Heart right ventricle (tissue), 16 donors: ENCODE results near the gene ABCC8. TPM values are rescaled to one million over a fixed set of nuclear protein-coding genes. Genes with fewer than 3 reads are reported as not detected.

Experiments used
- ATAC-seq, 8 donors: fragments of 200-7000 bp; cut with Tn5 transposase; one replicate each; pipeline ENCODE4 v1.9.1; 2020; ENCODE audit warnings: mild to moderate bottlenecking in 8 of 8, moderate library complexity in 8 of 8, moderate number of reproducible peaks in 1 of 8
- DNase-seq, 2 donors: peaks; one replicate each; pipeline ENCODE4 v3.0.0-alpha.2; 2020
- H3K27ac ChIP-seq, 10 donors: fragments of 200-600 bp; sonication (generic) in 2 of 10; one replicate each; pipeline versions ENCODE4 v1.5.0 to v1.8.0; 2020 to 2022; ENCODE audit warnings: mild to moderate bottlenecking in 3 of 10
- H3K27me3 ChIP-seq, 7 donors: fragments of 200-600 bp; one replicate each; pipeline ENCODE4 v1.8.0; 2021 to 2022; ENCODE audit warnings: mild to moderate bottlenecking in 2 of 7
- H3K36me3 ChIP-seq, 9 donors: fragments of 200-600 bp; sonication (generic) in 1 of 9; one replicate each; pipeline versions ENCODE4 v1.5.0 to v1.8.0; 2020 to 2022; ENCODE audit warnings: mild to moderate bottlenecking in 2 of 9
- H3K4me1 ChIP-seq, 9 donors: fragments of 200-600 bp; sonication (generic) in 1 of 9; one replicate each; pipeline versions ENCODE4 v1.5.0 to v1.8.0; 2020 to 2022; ENCODE audit warnings: mild to moderate bottlenecking in 4 of 9
- H3K4me3 ChIP-seq, 10 donors: fragments of 200-600 bp; sonication (generic) in 2 of 10; one replicate each; pipeline versions ENCODE4 v1.5.0 to v1.8.0; 2020 to 2022; ENCODE audit warnings: mild to moderate bottlenecking in 7 of 10, moderate library complexity in 2 of 10
- H3K9me3 ChIP-seq, 11 donors: fragments of 200-600 bp in 10 of 11; sonication (generic) in 2 of 11; one replicate each; pipeline versions ENCODE4 v1.5.0 to v1.8.0; 2013 to 2022; ENCODE audit warnings: mild to moderate bottlenecking in 2 of 11, control low read depth in 1 of 11, moderate library complexity in 1 of 11
- CTCF ChIP-seq, 9 donors: fragments of 200-600 bp; sonication (generic) in 2 of 9; IDR thresholded peaks; one replicate each; pipeline versions ENCODE4 v1.5.0 to v1.8.0; 2021 to 2022; ENCODE audit warnings: antibody characterized with exemption in 9 of 9, mild to moderate bottlenecking in 5 of 9, moderate library complexity in 1 of 9
- WGBS, 2 donors: extraction: QIAGEN DNeasy Blood & Tissue Kit; methylation state at CpG; one replicate each; pipeline ENCODE4 v1.1.7; 2013; ENCODE audit warnings: inconsistent platforms in 1 of 2; 5-methylcytosine and 5-hydroxymethylcytosine counted together
- intact Hi-C, 10 donors: fragments of 100-400 bp; cut with DNase I; formaldehyde crosslinking; loops; one replicate each; pipeline versions ENCODE4 v1.11.1 to v1.14.2; 2022
- polyA plus RNA-seq, 2 donors: library from polyadenylated mRNA; stranded (reverse); fragments of 200-250 nt; gene quantifications; one replicate each; pipeline ENCODE4 v1.2.3, GENCODE V29; 2013
- total RNA-seq, 10 donors: library from RNA; stranded (reverse); fragmentation: NEBNext Ultra II Directional in 3 of 10; extraction: Animal tissue kit (Norgen Biotek cat#: 25700) in 3 of 10; gene quantifications; one replicate each; pipeline versions ENCODE4 v1.2.1 to v1.2.4, GENCODE V29; 2021 to 2023
- donor health status: Arrhythmogenic right ventricular cardiomyopathy.
- donor health status: ischemic (EF 13 %, LVEDD 7.1; RV severe dilation, severe dysfunction).
- donor health status: healthy with polysubstance abuse.
- donor health status: DM: no; HTN: yes; CAD: no.
- donor health status: DM: no; HTN: no; CAD: no.
- donor health status: ischemic (EF 25% LVEDD 6.9; RV normal size, moderate dysfunction).
- donor health status: ischemic (EF 25% LVEDD 5.7; RV mildly dilated, moderate dysfunction).
- donor health status: healthy.
- donor health status: DM: yes; HTN: yes; CAD: no.
- donor health status: Ischemic cardiomyopathy.
- donor health status: ischemic (EF 35%, LVEDD 5.7; RV mildly dilated, moderate dysfunction).
- donor health status: nonischemic (EF 11% LVEDD 7.7; RV severe dilation, severe dysfunction).
- donor health status: DM: yes; HTN: yes; CAD: no.
- donor health status: PGD.
- donor health status: ischemic (EF 29% LVEDD 5.4; RV normal size, mild dysfunction).
- donor health status: nonischemic (EF 23%, LVEDD 6.1; RV moderate dilation, normal function).

Gene ABCC8
- total and polyA plus RNA-seq, 12 donors: 0.47 to 8.6 (median 4.9) TPM

GRCh38 chr11:17479284-17480214 lies 2.9 kb upstream of the ABCC8 start:
- WGBS, 2 donors: 29 to 32% methylated on average over 14 of the region's 14 CpGs
- Histone ChIP-seq H3K36me3 (no peaks in the 10 kb centered on the region), H3K9me3 (peaks cover 0 to 7% (median 0%) of the 10 kb centered on the region in 11 donors), H3K27ac (no peak overlapping the region), H3K4me3 (peak overlapping the region in 3 of 10 donors; percentile 16 to 26 (median 26)), H3K4me1 (peaks cover 0 to 12% (median 0%) of the 10 kb centered on the region in 9 donors), H3K27me3 (peaks cover 0 to 53% (median 36%) of the 10 kb centered on the region in 7 donors)
- DNase-seq: peak in 1 of 2 donors; percentile 43
- TF ChIP-seq CTCF (IDR thresholded peaks at IDR 0.05): no peak
- ATAC-seq: peak in 7 of 8 donors; percentile 44 to 82 (median 64)
- intact Hi-C loops: loop anchor here in 1 of 10 donors (2.0 kb wide), 1 partner anchor 89 kb away; no protein-coding TSS in a partner anchor

DNA sequence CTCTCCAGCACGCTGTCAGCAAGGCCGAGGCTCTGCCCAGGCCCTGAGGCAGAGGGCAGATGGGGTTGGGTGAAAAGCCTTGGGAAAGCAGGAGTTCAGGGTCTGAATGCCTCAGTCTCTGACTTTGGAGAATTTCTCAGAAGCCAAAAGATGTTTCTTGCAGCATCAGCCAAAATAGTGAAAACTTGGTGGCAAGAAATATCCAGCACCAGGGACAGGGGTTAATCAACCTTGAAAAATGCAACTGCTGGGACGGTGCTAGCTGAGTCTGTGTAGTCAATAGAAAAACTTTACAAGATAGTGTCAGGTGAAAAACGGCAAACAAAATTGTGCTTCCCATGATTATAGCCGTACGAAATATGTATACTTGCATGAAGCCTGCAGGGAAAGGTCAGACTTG lies 1.4 kb upstream of the ABCC8 start:
- no peak for ATAC-seq
- Histone ChIP-seq H3K4me3 (no peak overlapping the region), H3K9me3 (no peaks in the 10 kb centered on the region), H3K36me3 (no peaks in the 10 kb centered on the region), H3K27ac (no peak overlapping the region), H3K27me3 (peaks cover 0 to 68% (median 47%) of the 10 kb centered on the region in 7 donors), H3K4me1 (peaks cover 0 to 12% (median 0%) of the 10 kb centered on the region in 9 donors)
- 49% methylated on average over 6 of the region's 6 CpGs for whole genome bisulfite sequencing, 2 donors
- intact Hi-C loops: loop anchor here in 1 of 10 donors (2.0 kb wide), 1 partner anchor 87 kb away; no protein-coding TSS in a partner anchor
- TF ChIP-seq CTCF (IDR thresholded peaks at IDR 0.05): no peak
- DNase-seq: no peak

DNA sequence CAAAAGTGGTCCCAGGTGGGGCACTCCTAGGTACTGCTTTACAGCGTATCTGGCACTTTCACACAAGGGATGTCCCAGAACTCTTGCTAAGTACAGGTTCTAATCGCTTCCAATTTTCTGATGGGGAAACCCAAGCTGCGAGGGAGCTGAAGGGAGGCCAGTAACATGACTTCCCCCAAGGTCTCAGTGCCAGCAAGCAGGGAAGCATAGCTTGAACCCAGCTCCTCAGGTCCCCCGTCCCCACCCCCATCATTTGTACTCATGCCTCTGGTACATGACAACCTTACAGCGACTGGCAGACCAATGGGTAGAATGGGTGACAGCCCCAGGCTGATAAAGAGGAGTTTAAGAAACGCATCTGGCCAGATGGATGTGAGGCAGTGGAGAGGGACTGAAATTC lies 716 bp upstream of the ABCC8 start:
- intact Hi-C loops: no loop called here

GRCh38 chr11:17477084-17477333 lies 364 bp upstream of the ABCC8 start:
- H3K4me3 ChIP-seq: peak overlapping the region in 3 of 10 donors; percentile 53 to 56 (median 55)
- no peak for TF ChIP-seq CTCF (IDR thresholded peaks at IDR 0.05)
- WGBS, 2 donors: 7 to 16% methylated on average over 9 of the region's 9 CpGs
- no peak overlapping the region for H3K27ac ChIP-seq
- H3K9me3 ChIP-seq: no peaks in the 10 kb centered on the region
- peaks cover 0 to 12% (median 0%) of the 10 kb centered on the region in 9 donors for H3K4me1 ChIP-seq
- H3K27me3 ChIP-seq: peaks cover 0 to 75% (median 51%) of the 10 kb centered on the region in 7 donors
- ATAC-seq: peak in 2 of 8 donors; percentile 8 to 14
- no peak for DNase-seq
- intact Hi-C loops: no loop called here
- H3K36me3 ChIP-seq: no peaks in the 10 kb centered on the region

More for the DNA sequence above, 716 bp upstream of the ABCC8 start:
- ATAC-seq (no peak), DNase-seq (no peak)
- H3K27ac ChIP-seq: no peak overlapping the region
- peaks cover 0 to 75% (median 51%) of the 10 kb centered on the region in 7 donors for H3K27me3 ChIP-seq
- H3K4me1 ChIP-seq: peaks cover 0 to 12% (median 0%) of the 10 kb centered on the region in 9 donors
- H3K9me3 ChIP-seq: no peaks in the 10 kb centered on the region
- WGBS, 2 donors: 45 to 50% methylated on average over 6 of the region's 6 CpGs
- TF ChIP-seq CTCF (IDR thresholded peaks at IDR 0.05): no peak
- H3K36me3 ChIP-seq: no peaks in the 10 kb centered on the region
- no peak overlapping the region for H3K4me3 ChIP-seq
